GM12872 (cell line): ENCODE measurements around the gene UMAD1.

ENCODE experiments used
- CTCF ChIP-seq: IDR thresholded peaks from 3 replicates; pipeline ENCODE4 v1.5.1; 2011; ENCODE audit warnings: low read depth, mild to moderate bottlenecking, low read length, moderate library complexity; ENCODE audit not compliant: insufficient read depth

UMAD1 gene

GRCh38 chr7:7848246-7848645 lies 207.7 kb downstream of the UMAD1 start:
- TF ChIP-seq CTCF, result no peak

- TF ChIP-seq CTCF, result no peak
These were observed 208.3 kb downstream of the UMAD1 start for GRCh38 chr7:7848892-7849291.

- no peak for TF ChIP-seq CTCF
These were observed 209.6 kb downstream of the UMAD1 start for GRCh38 chr7:7850150-7850549.

GRCh38 chr7:7851381-7851780 lies 210.8 kb downstream of the UMAD1 start:
- no peak for TF ChIP-seq CTCF

- TF ChIP-seq CTCF, result no peak
These were observed 211.4 kb downstream of the UMAD1 start for GRCh38 chr7:7851991-7852390.

GRCh38 chr7:7857143-7857583 lies 216.6 kb downstream of the UMAD1 start:
- no peak for TF ChIP-seq CTCF

GRCh38 chr7:7858559-7858958 lies 218.0 kb downstream of the UMAD1 start:
- TF ChIP-seq CTCF, result no peak

GRCh38 chr7:7859411-7859810 lies 218.9 kb downstream of the UMAD1 start:
- no peak for TF ChIP-seq CTCF
